IMR-90 (cell line): Measurements from ENCODE around the gene DENND1C. TPM values are rescaled to one million over a fixed set of nuclear protein-coding genes. Genes with fewer than 3 reads are reported as not detected.
A peak's percentile ranks its signal among the peaks of the same experiment; 100 is the strongest.

Experiments
- ATAC-seq: fragments of 200-7000 bp; cut with Tn5 transposase; 2 replicates; pipeline ENCODE4 v1.9.1; 2020; ENCODE audit warnings: low read depth, mild to moderate bottlenecking, moderate library complexity
- BruUV-seq: library from RNA; stranded (reverse); fragments of 400-500 nt; replicated peaks from 2 replicates; lab custom pipeline; 2021; lab: Mats Ljungman, UMichigan
- CTCF ChIA-PET: fragments of 300-600 bp; formaldehyde crosslinking; extraction: SDS; loops from one replicate; lab custom pipeline; 2021; ENCODE audit warnings: antibody characterized with exemption; lab: Yijun Ruan, JAX
- POLR2A ChIA-PET: fragments of 300-600 bp; sonication (Branson Sonifier 250); formaldehyde crosslinking; loops from one replicate; lab custom pipeline; 2022; ENCODE audit warnings: antibody characterized with exemption; ENCODE audit not compliant: unreplicated experiment; lab: Charles Lee
- DNase-seq: peaks from one replicate; pipeline ENCODE4 v3.0.0; 2013
- H2AFZ ChIP-seq: replicated peaks from 2 replicates; pipeline ENCODE3; 2013; ENCODE audit warnings: low read length, mild to moderate bottlenecking; ENCODE audit not compliant: poor library complexity
- H2AK5ac ChIP-seq: 2 replicates; pipeline ENCODE4 v1.6.1; 2013; ENCODE audit warnings: low read depth, low read length, inconsistent platforms
- H2AK9ac ChIP-seq: replicated peaks from 2 replicates; pipeline ENCODE3; 2013; ENCODE audit warnings: mild to moderate bottlenecking, low read depth, low read length, moderate library complexity; ENCODE audit not compliant: poor library complexity
- H2BK120ac ChIP-seq: 2 replicates; pipeline ENCODE4 v1.6.1; 2013; ENCODE audit warnings: low read depth, low read length, inconsistent platforms
- H2BK15ac ChIP-seq: 3 replicates; pipeline ENCODE4 v1.6.1; 2013; ENCODE audit warnings: low read depth, low read length, inconsistent platforms
- H2BK20ac ChIP-seq: 2 replicates; pipeline ENCODE4 v1.6.1; 2013; ENCODE audit warnings: low read depth, mild to moderate bottlenecking, inconsistent platforms, low read length, moderate library complexity
- H2BK5ac ChIP-seq: 2 replicates; pipeline ENCODE4 v1.6.1; 2013; ENCODE audit warnings: mild to moderate bottlenecking, low read depth, low read length, inconsistent platforms; ENCODE audit not compliant: poor library complexity, severe bottlenecking
- H3K14ac ChIP-seq: replicated peaks from 2 replicates; pipeline ENCODE4 v1.6.1; 2013; ENCODE audit warnings: low read depth, low read length, inconsistent platforms
- H3K18ac ChIP-seq: 2 replicates; pipeline ENCODE4 v1.6.1; 2013; ENCODE audit warnings: low read depth, low read length, control low read depth
- H3K23ac ChIP-seq: 2 replicates; pipeline ENCODE4 v1.6.1; 2013; ENCODE audit warnings: low read depth, low read length, inconsistent platforms
- H3K27ac ChIP-seq: 2 replicates; pipeline ENCODE4 v1.5.1; 2013; ENCODE audit warnings: mild to moderate bottlenecking, control low read depth, low read length; ENCODE audit not compliant: insufficient read depth
- H3K27me3 ChIP-seq: 2 replicates; pipeline ENCODE4 v1.6.1; 2013; ENCODE audit warnings: low read length; ENCODE audit not compliant: control insufficient read depth, insufficient read depth
- H3K36me3 ChIP-seq: 2 replicates; pipeline ENCODE4 v1.6.1; 2013; ENCODE audit warnings: low read length, mixed read lengths; ENCODE audit not compliant: control insufficient read depth, insufficient read depth
- H3K4ac ChIP-seq: 2 replicates; pipeline ENCODE4 v1.6.1; 2013; ENCODE audit warnings: low read depth, low read length, inconsistent platforms
- H3K4me1 ChIP-seq: 2 replicates; pipeline ENCODE4 v1.6.1; 2013; ENCODE audit warnings: low read length, mixed read lengths; ENCODE audit not compliant: control insufficient read depth, insufficient read depth
- H3K4me2 ChIP-seq: 2 replicates; pipeline ENCODE4 v1.6.1; 2013; ENCODE audit warnings: low read depth, mild to moderate bottlenecking, control low read depth, low read length, moderate library complexity
- H3K4me3 ChIP-seq: 2 replicates; pipeline ENCODE4 v1.5.1; 2013; ENCODE audit warnings: low read depth, mild to moderate bottlenecking, control low read depth, low read length, moderate library complexity; ENCODE audit not compliant: insufficient read depth
- H3K56ac ChIP-seq: 2 replicates; pipeline ENCODE4 v1.6.1; 2013; ENCODE audit warnings: low read length, inconsistent platforms; ENCODE audit not compliant: insufficient read depth; ENCODE audit errors: extremely low read depth
- H3K79me1 ChIP-seq, 2 experiments: 2 replicates each; pipeline ENCODE4 v1.6.1; 2013; ENCODE audit warnings: low read length in 2 of 2, inconsistent platforms in 1 of 2, low read depth in 1 of 2
- H3K9ac ChIP-seq: 2 replicates; pipeline ENCODE4 v1.6.1; 2013; ENCODE audit warnings: low read depth, low read length, control low read depth
- H3K9me1 ChIP-seq: 2 replicates; pipeline ENCODE4 v1.6.1; 2013; ENCODE audit warnings: low read length, inconsistent platforms; ENCODE audit not compliant: insufficient read depth
- H3K9me3 ChIP-seq: 2 replicates; pipeline ENCODE4 v1.6.1; 2013; ENCODE audit warnings: low read length; ENCODE audit not compliant: control insufficient read depth, insufficient read depth
- H4K20me1 ChIP-seq: 2 replicates; pipeline ENCODE4 v1.6.1; 2013; ENCODE audit warnings: low read length, inconsistent platforms; ENCODE audit not compliant: insufficient read depth
- H4K5ac ChIP-seq: 2 replicates; pipeline ENCODE4 v1.6.1; 2013; ENCODE audit warnings: mild to moderate bottlenecking, low read depth, low read length, control low read depth
- H4K8ac ChIP-seq, 2 experiments: 2 replicates each; pipeline ENCODE4 v1.6.1; 2013; ENCODE audit warnings: low read depth in 2 of 2, low read length in 2 of 2, control low read depth in 1 of 2, inconsistent platforms in 1 of 2
- H4K91ac ChIP-seq: 2 replicates; pipeline ENCODE4 v1.6.1; 2013; ENCODE audit warnings: low read depth, low read length, inconsistent platforms; ENCODE audit not compliant: insufficient read depth
- BHLHE40 ChIP-seq: fragments of 150-350 bp; IDR thresholded peaks from 2 replicates; pipeline ENCODE4 v1.6.1; 2016; ENCODE audit warnings: mild to moderate bottlenecking, low read depth, low read length
- CEBPB ChIP-seq: IDR thresholded peaks from 2 replicates; pipeline ENCODE4 v1.6.1; 2012; ENCODE audit warnings: low read depth, low read length, improper control_type of control experiment
- CHD1 ChIP-seq: IDR thresholded peaks from 2 replicates; pipeline ENCODE4 v1.6.1; 2012; ENCODE audit warnings: low read depth, low read length, improper control_type of control experiment
- ELK1 ChIP-seq: fragments of 150-350 bp; IDR thresholded peaks from 2 replicates; pipeline ENCODE4 v1.6.1; 2016; ENCODE audit warnings: low read depth, mild to moderate bottlenecking, low read length, moderate library complexity, borderline replicate concordance
- FOS ChIP-seq: fragments of 150-350 bp; IDR thresholded peaks from 2 replicates; pipeline ENCODE4 v1.6.1; 2016; ENCODE audit warnings: low read depth, low read length
- MAFK ChIP-seq: IDR thresholded peaks from 2 replicates; pipeline ENCODE4 v1.6.1; 2012; ENCODE audit warnings: low read depth, low read length, improper control_type of control experiment
- MAZ ChIP-seq: IDR thresholded peaks from 2 replicates; pipeline ENCODE4 v1.6.1; 2012; ENCODE audit warnings: low read depth, mild to moderate bottlenecking, low read length, improper control_type of control experiment, moderate library complexity, borderline replicate concordance
- MXI1 ChIP-seq: IDR thresholded peaks from 2 replicates; pipeline ENCODE4 v1.6.1; 2012; ENCODE audit warnings: low read depth, mild to moderate bottlenecking, low read length, moderate library complexity, borderline replicate concordance
- NFE2L2 ChIP-seq: fragments of 150-350 bp; IDR thresholded peaks from 2 replicates; pipeline ENCODE4 v1.6.1; 2016; ENCODE audit warnings: low read depth, mild to moderate bottlenecking, low read length
- POLR2A ChIP-seq: IDR thresholded peaks from 2 replicates; pipeline ENCODE4 v1.6.1; 2012; ENCODE audit warnings: mild to moderate bottlenecking, low read depth, low read length
- RAD21 ChIP-seq: IDR thresholded peaks from 2 replicates; pipeline ENCODE4 v1.6.1; 2012; ENCODE audit warnings: low read length, improper control_type of control experiment
- RCOR1 ChIP-seq: IDR thresholded peaks from 2 replicates; pipeline ENCODE4 v1.6.1; 2012; ENCODE audit warnings: mild to moderate bottlenecking, low read length, improper control_type of control experiment; ENCODE audit not compliant: insufficient replicate concordance
- RFX5 ChIP-seq: IDR thresholded peaks from 2 replicates; pipeline ENCODE4 v1.8.0; 2012; ENCODE audit warnings: low read depth, mild to moderate bottlenecking, low read length, moderate library complexity
- SMC3 ChIP-seq: fragments of 150-350 bp; IDR thresholded peaks from 2 replicates; pipeline ENCODE4 v1.6.1; 2016; ENCODE audit warnings: low read depth, mild to moderate bottlenecking, antibody characterized with exemption, low read length, moderate library complexity
- USF2 ChIP-seq: fragments of 150-350 bp; IDR thresholded peaks from 2 replicates; pipeline ENCODE4 v1.6.1; 2017; ENCODE audit warnings: mild to moderate bottlenecking, antibody characterized with exemption, low read length, low read depth
- WGBS, 2 experiments: methylation state at CpG; one replicate each; pipeline versions ENCODE4 v1.1.5 to v1.1.7; 2013; ENCODE audit warnings: missing lambda C conversion rate in 2 of 2; ENCODE audit not compliant: insufficient read length in 1 of 2; ENCODE audit errors: extremely low coverage in 2 of 2; 5-methylcytosine and 5-hydroxymethylcytosine counted together
- dilution Hi-C: fragments of 300-500 bp; cut with HindIII; formaldehyde crosslinking; loops from one replicate; pipeline ENCODE4 v1.14.3; 2018; ENCODE audit warnings: low sequenced_read_pairs; ENCODE audit not compliant: unreplicated experiment
- in situ Hi-C: fragments of 300-500 bp; cut with MboI; formaldehyde crosslinking; loops from 3 replicates; pipeline ENCODE4 v1.14.3; 2019; ENCODE audit warnings: low sequenced_read_pairs, inconsistent platforms, mixed read lengths
- intact Hi-C: fragments of 100-400 bp; cut with micrococcal nuclease; formaldehyde crosslinking; loops from 2 replicates; pipeline ENCODE4 v1.10.0; 2022
- polyA plus RNA-seq, 3 experiments: library from polyadenylated mRNA; depleted of rRNA; stranded (reverse); fragments of >200 nt; gene quantifications; 2 replicates each; pipeline ENCODE4 v1.2.3, GENCODE V29; 2012; ENCODE audit warnings: low replicate concordance in 1 of 3
- total RNA-seq: library from RNA; depleted of rRNA; stranded (reverse); fragments of >200 nt; gene quantifications from 2 replicates; pipeline ENCODE4 v1.2.3, GENCODE V29; 2012
- TF ChIP-seq, protein P1 (sequence below): conservative IDR thresholded peaks from 2 replicates; pipeline ENCODE4 v1.5.1; 2012; ENCODE audit warnings: mild to moderate bottlenecking, low read depth, low read length, improper control_type of control experiment

Gene DENND1C
- total and polyA plus RNA-seq, 2 of the 4 experiments (the other 2 are of a cell fraction), result not detected

DNA sequence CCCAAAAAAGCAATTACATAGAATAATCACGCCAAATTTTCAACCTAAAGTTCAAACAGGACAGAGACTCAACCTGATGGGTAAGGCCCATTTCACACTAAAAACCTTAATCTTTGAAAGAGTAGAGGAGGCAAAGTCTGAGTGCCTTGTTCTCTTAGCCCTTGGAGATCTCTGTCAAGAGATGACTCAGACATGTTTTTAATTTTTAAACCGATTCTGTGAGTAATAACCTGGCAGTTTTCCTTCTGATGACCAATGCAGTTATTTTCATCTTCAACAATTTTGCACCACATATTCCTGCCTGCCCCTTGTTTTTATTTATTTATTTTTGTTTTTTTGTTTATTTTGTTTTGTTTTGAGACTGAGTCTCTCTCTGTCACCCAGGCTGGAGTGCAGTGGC is 37.7 kb upstream of the DENND1C start:
- TF ChIP-seq RFX5, result no peak
- no peak for TF ChIP-seq SMC3
- no peak for TF ChIP-seq POLR2A
- TF ChIP-seq CEBPB, result no peak
- TF ChIP-seq, protein P1, sequence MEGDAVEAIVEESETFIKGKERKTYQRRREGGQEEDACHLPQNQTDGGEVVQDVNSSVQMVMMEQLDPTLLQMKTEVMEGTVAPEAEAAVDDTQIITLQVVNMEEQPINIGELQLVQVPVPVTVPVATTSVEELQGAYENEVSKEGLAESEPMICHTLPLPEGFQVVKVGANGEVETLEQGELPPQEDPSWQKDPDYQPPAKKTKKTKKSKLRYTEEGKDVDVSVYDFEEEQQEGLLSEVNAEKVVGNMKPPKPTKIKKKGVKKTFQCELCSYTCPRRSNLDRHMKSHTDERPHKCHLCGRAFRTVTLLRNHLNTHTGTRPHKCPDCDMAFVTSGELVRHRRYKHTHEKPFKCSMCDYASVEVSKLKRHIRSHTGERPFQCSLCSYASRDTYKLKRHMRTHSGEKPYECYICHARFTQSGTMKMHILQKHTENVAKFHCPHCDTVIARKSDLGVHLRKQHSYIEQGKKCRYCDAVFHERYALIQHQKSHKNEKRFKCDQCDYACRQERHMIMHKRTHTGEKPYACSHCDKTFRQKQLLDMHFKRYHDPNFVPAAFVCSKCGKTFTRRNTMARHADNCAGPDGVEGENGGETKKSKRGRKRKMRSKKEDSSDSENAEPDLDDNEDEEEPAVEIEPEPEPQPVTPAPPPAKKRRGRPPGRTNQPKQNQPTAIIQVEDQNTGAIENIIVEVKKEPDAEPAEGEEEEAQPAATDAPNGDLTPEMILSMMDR, result no peak
- no peak for TF ChIP-seq BHLHE40
- no peak for TF ChIP-seq RCOR1
- no peak for TF ChIP-seq MAZ
- no peak for TF ChIP-seq RAD21
- TF ChIP-seq FOS, result no peak
- no peak for TF ChIP-seq MAFK
- no peak for TF ChIP-seq USF2
- no peak for TF ChIP-seq ELK1
- no peak for TF ChIP-seq NFE2L2
- no peak for TF ChIP-seq MXI1
- no peak for TF ChIP-seq CHD1
- Histone ChIP-seq H3K27ac (no peak overlapping the region), H3K56ac (no peak overlapping the region), H2BK15ac (no peak overlapping the region), H2BK120ac (no peak overlapping the region), H3K4me1 (no peaks in the 10 kb centered on the region), H3K36me3 (no peaks in the 10 kb centered on the region), H2AFZ (no peak overlapping the region), H3K14ac (no peak overlapping the region), H4K20me1 (no peaks in the 10 kb centered on the region), H2AK9ac (no peak overlapping the region), H4K8ac (no peak overlapping the region), H3K23ac (no peak overlapping the region), H3K79me1 (no peaks in the 10 kb centered on the region), H2AK5ac (no peak overlapping the region), H3K4ac (no peak overlapping the region), H3K4me2 (no peak overlapping the region), H3K9me3 (no peaks in the 10 kb centered on the region), H3K18ac (no peak overlapping the region), H4K91ac (no peak overlapping the region), H3K9ac (no peak overlapping the region), H3K27me3 (no peaks in the 10 kb centered on the region), H3K4me3 (no peak overlapping the region), H2BK20ac (no peak overlapping the region), H3K9me1 (0 out of 2 replicates have a peak, but pooled peaks cover 2% of the 10 kb centered on the region), H2BK5ac (no peak overlapping the region), H4K5ac (no peak overlapping the region)
- WGBS, 2 experiments, result no CpG with 5 or more reads among the region's 2 CpGs
- CTCF ChIA-PET, result no interaction called here
- POLR2A ChIA-PET, result no interaction called here
- DNase-seq (peak; percentile 61), ATAC-seq (no peak)
- dilution Hi-C loops, result no loop called here
- intact Hi-C loops, result no loop called here
- no TSS peak for BruUV-seq
- in situ Hi-C loops, result loop anchor here (5.0 to 10.0 kb wide), 2 partner anchors 216 to 343 kb away; partner anchors contain the start of genes GPR108 and TRIP10
